LNCAP (cell line): ENCODE results near the gene ADAM15.

Experiments used
- TF ChIP-seq, protein P1 (sequence below): fragments of 450-650 bp; IDR thresholded peaks from 2 replicates; pipeline ENCODE4 v1.5.1; 2017; ENCODE audit warnings: mild to moderate bottlenecking

The ADAM15 gene

DNA sequence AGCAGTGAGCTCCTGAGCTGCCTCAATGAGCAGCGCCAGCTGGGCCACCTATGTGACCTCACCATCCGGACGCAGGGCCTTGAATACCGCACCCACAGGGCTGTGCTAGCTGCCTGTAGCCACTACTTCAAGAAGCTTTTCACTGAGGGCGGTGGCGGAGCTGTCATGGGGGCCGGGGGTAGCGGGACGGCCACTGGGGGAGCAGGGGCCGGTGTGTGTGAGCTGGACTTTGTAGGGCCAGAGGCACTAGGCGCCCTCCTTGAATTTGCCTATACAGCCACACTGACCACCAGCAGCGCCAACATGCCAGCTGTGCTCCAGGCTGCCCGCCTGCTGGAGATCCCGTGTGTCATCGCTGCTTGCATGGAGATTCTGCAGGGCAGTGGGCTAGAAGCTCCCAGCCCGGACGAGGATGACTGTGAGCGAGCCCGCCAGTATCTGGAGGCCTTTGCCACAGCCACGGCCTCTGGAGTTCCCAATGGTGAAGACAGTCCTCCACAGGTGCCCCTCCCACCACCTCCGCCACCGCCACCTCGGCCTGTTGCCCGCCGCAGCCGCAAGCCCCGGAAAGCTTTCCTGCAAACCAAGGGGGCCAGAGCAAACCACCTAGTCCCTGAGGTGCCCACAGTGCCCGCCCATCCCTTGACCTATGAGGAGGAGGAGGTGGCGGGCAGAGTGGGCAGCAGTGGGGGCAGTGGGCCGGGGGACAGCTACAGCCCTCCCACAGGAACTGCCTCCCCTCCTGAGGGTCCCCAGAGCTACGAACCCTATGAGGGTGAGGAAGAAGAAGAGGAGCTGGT is 36.2 kb upstream of the ADAM15 start:
- TF ChIP-seq, protein P1, sequence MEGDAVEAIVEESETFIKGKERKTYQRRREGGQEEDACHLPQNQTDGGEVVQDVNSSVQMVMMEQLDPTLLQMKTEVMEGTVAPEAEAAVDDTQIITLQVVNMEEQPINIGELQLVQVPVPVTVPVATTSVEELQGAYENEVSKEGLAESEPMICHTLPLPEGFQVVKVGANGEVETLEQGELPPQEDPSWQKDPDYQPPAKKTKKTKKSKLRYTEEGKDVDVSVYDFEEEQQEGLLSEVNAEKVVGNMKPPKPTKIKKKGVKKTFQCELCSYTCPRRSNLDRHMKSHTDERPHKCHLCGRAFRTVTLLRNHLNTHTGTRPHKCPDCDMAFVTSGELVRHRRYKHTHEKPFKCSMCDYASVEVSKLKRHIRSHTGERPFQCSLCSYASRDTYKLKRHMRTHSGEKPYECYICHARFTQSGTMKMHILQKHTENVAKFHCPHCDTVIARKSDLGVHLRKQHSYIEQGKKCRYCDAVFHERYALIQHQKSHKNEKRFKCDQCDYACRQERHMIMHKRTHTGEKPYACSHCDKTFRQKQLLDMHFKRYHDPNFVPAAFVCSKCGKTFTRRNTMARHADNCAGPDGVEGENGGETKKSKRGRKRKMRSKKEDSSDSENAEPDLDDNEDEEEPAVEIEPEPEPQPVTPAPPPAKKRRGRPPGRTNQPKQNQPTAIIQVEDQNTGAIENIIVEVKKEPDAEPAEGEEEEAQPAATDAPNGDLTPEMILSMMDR, result no peak

DNA sequence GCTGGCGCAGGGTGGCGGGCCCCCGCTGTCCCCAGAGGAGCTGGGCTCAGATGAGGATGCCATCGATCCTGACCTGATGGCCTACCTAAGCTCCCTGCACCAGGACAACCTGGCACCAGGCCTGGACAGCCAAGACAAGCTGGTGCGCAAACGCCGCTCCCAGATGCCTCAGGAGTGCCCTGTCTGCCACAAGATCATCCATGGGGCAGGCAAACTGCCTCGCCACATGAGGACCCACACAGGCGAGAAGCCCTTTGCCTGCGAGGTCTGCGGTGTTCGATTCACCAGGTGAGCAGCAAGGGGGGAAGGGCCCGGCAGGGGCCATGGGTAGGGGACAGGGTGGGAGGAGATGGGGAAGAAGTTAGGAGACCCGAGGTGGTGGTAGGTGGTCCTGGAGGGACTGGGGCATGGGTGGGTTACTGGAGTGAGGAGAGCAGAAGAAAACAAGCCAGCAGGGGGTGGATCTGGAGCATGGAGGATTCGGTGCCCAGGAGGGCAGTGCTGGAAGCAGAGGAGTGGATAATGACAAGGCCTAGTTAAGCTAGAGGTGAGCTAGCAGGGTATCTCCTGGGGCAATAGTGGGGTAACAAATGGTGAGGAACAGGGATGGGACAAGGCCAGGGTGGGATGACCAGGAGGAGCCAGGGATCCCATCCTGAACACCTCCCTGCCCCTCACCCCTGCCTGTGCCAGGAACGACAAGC is 35.4 kb upstream of the ADAM15 start:
- TF ChIP-seq, protein P1, result no peak

DNA sequence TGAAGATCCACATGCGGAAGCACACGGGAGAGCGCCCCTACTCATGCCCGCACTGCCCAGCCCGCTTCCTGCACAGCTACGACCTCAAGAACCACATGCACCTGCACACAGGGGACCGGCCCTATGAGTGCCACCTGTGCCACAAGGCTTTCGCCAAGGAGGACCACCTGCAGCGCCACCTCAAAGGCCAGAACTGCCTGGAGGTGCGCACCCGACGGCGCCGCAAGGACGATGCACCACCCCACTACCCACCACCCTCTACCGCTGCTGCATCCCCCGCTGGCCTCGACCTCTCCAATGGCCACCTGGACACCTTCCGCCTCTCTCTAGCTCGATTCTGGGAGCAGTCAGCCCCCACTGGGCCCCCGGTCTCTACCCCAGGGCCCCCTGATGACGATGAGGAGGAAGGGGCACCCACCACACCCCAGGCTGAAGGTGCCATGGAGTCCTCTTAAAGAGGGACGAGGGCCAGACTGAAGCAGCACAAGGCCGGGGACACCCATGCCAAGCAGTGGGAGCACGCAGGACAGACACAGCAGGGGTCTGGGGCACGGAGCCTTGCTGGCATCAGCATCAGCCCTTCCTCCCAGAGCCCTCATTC is 34.8 kb upstream of the ADAM15 start:
- TF ChIP-seq, protein P1, result no peak

DNA sequence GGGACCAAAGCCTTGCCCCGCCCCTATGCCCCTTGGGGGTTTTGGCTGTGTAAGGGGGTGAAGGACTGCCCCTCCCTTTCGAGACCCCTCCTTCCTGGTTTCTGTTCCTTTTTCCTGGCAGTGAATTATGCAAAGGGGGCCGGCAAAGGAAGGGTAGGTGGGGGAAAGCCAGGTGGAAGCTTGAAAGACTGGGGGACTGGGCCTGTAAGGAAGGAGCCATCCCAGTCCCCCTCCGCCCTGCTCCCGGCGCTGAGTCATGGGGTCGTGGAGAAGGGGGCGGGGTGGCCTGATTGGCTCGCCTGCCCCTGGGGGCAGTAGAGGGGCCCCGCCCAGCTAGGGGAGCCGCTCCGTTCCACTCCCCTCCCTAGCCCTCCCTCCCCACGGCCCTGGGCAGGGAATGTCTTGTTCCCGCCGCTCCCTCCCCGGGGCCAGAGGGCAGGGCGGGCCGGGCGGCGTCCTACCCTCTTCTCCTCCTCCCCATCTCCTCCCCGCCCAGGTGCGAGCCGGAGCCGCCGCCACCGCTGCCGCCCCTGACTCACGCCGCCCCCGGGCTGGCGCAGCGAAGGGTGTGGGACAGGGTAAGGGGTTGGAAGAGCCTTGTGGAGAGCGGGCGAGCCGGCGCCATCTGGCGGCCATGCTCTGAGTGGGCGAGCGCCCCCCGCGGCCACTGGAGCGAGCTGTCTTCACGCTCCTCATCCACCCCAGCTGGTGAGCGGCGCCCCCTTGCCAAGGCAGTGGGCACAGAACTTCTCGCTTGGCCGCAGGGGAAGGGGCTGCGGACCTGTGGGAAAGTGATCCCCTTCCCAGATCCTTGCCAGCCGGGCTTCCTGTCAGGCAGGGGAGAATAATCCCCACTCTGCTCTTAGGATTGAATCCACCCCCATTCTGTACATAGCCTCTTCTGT is 33.8 kb upstream of the ADAM15 start:
- TF ChIP-seq, protein P1, result no peak; the same call in 1 of the 2 replicates

DNA sequence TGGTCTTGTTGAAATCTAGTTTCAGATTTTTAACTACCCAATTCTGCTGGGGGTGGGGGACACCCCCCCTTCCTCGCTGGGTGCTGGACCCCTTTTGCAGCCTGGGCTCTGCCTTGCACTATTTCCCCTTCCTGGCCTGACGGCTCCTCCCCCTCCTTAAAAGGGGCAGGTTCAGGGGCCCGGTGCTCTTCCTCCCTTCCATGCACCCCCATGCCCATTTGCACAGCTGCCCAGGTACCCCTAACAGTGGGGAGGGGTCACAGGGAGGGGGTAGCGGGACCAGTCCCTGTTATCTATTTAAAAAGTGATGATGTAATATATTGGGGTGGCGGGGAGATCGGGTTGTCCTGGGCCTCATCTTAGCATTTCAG is 33.2 kb upstream of the ADAM15 start:
- TF ChIP-seq, protein P1, result no peak

DNA sequence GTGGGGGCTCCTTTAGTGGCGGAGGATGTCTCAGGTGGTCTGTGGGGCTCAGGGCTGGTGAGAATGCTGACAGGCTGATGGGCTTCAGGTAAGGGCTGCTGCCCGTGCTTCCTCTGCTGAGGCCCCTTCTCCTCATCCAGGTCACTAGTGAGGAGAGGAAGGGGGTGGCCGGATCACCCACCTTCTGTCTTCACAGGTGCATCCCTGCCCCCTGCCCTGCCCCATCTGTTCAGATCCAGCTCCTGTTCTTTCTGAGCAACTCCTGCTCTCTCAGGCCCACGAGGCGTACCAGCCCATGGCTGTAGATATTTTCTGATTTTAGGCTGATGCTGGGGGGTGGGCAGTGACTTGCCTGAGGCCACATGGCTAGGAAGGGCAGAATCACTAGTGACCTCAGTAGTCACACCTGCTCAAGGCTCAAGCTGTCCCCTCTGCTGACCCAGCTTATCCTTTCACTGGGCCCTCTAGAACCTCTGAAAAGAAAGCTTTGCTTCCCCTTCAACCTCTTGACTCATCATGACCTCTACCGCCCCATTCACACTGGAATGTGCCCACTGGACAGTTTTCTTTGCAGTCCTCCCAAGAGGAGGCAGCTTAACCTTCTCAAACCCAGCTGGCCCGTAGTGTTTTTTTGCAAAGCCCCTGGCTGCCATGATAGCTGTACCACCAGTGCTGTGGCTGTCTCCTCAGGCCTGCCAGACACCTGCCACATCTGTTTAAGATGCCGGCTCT is 32.3 kb upstream of the ADAM15 start:
- TF ChIP-seq, protein P1, result no peak
